Mammary epithelial cell (primary cell): ENCODE results near the gene RDX.

Experiments used
- CTCF ChIP-seq, 2 donors: IDR thresholded peaks in 1 of 2; conservative IDR thresholded peaks in 1 of 2; 2 replicates each; pipeline ENCODE4 v1.5.1; 2011 to 2012; ENCODE audit warnings: inconsistent platforms in 2 of 2, low read length in 2 of 2, mild to moderate bottlenecking in 2 of 2, control low read depth in 1 of 2, low read depth in 1 of 2; ENCODE audit not compliant: insufficient read depth in 1 of 2; ENCODE audit errors: extremely low read depth in 1 of 2
- EZH2 ChIP-seq: IDR thresholded peaks from 2 replicates; pipeline ENCODE4 v1.6.1; 2012; ENCODE audit warnings: low read length, inconsistent platforms, borderline replicate concordance

GRCh38 chr11:110158317-110159200 is 137.9 kb downstream of the RDX start:
- TF ChIP-seq EZH2 (no peak), CTCF (conservative IDR thresholded peaks at IDR 0.05 in 1 of 2, IDR thresholded peaks at IDR 0.05 in 1 of 2; ENCODE audit: extremely low read depth in 1 of 2, insufficient read depth in 1 of 2, low read depth in 1 of 2, low read length in 2 of 2) (no peak)
